ENCODE results near the gene TREX2.

The TREX2 gene

GRCh38 chrX:153454901-153455550 is 9.2 kb upstream of the TREX2 start:
- no peak for DNase-seq

DNA sequence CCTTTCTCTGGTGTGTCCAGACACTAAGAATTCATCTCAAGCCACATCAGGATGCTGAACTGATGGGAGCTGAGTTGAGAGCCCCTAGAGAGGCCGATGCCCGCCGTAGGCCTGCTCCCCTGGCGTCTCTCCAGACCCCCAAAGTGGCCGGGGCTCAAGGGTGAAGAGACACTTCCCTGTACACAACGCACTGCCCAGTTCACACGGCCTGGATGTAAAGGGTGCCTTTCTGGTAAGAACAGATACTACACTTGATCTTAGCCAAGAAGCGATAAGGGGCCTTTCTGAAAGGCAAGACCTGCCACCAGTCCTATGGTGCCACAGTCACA is 5.1 kb upstream of the TREX2 start:
- no peak for DNase-seq

DNA sequence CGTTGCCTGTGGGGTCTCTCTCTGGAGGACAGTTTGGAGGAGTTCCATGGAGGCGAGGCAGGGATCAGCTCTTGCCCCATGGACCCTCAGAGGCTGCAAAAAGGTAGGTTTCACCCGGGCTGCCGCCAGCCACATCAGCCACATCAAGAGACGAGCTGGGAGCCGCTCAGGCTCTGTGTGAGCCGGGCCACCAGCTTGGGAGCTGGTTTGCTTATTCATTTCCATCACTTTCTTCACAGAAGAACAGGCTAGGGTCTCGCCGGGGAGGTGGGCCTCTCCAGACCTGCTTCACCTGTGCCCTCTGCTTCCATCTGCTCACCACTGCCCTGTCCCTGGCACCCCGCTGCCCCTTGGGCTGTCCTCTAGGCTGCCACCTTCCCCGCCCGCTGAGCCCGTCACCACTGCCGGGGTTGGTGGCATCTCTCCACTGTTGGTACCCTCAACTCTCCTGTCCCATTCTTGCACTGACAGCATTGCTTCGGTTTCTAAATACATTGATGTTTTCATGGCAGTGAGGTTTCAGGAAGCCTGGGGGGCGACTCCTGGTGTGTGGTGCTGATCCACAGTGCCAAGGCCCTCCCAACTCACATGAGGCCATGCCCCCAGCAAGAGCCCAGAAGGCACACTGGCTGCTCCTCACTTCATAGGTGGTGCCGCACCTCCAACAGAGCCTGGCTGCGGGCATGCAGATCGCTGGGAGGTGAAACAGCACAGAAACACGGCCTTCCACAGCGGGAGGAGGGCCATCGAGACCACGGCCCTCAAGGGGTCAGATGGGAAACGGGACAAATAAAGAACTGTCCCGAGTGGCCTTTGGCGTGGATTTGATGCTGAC is 4.5 kb upstream of the TREX2 start:
- DNase-seq: no peak

DNA sequence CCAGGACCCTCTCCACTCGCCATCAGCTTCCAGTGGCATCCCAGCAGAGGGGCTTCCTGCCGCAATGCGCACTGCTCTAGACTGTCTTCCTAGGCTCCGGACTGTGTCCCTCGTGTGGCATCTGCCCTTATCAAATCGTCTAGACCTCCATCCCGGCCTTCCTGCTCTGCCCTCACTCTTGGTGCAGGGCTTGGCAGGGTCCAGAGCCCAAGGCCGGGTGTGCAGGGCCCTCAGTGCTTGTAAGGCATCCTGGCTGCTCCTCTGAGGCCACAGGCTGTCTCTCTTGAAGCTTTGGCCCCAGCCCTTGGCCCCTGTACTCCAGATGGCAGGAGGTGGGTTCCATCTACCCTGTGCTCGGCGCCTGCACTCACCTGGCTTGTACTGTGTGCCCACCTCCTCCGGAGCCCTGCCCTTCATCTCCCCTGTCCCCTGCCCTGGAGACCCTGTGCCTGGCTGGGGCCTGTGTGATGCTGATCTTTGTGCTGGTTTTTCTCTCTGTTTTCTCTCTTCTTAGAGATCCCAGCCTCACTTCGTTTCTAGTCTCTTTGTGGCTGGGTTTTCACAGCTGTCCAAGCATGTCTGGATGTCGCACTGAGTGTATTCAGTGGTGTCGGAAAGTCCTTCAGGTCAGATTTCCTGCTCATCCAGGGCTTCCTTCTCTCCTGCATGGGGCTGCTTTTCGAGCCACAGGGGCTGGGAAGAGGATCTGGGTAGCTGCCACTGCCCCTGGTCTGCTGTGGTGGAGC is 3.7 kb upstream of the TREX2 start:
- no peak for DNase-seq

- DNase-seq: no peak
Observed at GRCh38 chrX:153448556-153449367, 2.9 kb upstream of the TREX2 start.

GRCh38 chrX:153447581-153447960 is 1.7 kb upstream of the TREX2 start:
- DNase-seq: no peak

DNA sequence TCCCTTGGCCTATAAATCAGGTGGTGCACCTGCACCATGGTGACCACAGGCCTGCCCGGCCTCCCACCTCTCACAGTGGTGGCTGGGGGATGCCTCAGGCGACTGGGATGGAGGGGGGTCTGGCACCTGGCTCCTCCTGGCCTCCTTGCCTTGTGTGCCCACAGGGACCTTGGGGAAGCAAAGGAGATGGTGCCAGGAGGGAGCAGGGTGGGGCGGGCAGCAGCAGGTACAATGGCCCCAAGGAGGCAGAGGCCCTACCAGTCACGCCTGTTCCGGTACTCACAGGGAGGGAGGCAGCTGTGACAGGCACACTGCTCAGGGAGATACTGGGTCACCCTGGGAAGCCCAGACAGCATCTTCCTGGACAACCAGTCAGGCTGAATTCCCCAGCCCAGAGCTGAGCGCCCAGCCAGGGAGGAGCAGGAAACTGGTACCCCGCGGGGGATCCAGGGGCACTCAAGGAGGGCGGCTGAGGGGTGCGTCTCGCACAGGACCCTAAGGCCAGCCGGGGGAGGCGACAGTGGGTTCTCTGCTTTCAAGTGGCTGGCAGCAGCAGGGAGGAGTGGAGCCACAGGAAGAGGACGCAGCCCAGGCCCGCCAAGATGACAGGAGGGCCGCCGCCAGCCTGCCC is 1.2 kb upstream of the TREX2 start:
- no peak for DNase-seq

DNA sequence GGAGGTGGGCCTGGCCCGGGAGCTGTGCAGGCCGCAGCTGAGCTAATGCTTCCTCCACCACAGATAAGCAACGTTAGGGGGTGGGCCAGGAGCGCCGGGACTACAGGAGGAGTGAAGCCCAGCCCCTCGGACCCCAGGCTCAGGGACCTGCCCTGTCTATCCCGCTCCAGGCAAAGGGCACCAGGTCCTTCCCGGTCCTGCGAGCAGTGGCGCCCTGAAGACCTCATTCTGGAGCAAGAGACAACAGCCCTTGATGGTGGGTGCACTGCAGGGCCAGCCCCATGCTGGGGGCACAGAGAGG is 730 bp upstream of the TREX2 start:
- no peak for DNase-seq

DNA sequence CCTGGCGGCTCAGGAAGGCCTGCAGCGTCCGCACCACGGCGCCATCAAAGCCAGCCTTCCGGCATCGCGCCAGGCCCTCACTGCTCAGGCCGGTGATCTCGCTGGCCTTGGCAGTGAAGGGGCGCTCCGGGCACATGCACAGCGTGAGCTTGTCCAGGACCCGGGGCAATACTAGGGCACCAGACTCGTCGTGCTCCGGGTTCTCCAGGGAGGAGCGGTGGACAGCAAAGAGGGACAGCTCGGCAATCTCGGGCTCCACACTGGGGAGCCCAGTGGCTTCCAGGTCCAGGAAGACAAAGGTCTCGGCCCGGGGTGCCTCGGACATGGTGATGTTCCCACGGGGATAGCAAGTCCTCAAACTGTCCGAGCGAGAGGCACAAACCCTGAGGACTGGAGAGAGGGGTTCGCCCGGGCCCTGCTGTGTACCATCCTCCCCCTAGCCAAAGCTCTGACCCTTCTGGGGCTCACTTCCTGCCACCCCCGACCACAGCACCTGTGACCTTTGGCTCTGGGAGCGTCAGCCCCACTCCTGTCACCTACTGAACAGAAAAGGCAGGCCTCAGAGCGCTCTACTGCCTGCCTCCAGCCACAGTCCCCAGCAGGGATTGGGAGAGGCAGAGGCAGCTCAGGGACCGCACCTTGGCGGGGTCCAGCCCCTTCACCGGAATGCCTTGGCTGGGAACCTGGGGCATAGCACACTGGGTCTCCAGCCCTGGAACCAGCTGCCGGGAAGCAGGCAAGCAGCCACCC is 575 bp downstream of the TREX2 start:
- DNase-seq: no peak

GRCh38 chrX:153444333-153445011 is 1.4 kb downstream of the TREX2 start:
- no peak for DNase-seq

GRCh38 chrX:153443476-153444332 is 2.2 kb downstream of the TREX2 start:
- DNase-seq: no peak

DNA sequence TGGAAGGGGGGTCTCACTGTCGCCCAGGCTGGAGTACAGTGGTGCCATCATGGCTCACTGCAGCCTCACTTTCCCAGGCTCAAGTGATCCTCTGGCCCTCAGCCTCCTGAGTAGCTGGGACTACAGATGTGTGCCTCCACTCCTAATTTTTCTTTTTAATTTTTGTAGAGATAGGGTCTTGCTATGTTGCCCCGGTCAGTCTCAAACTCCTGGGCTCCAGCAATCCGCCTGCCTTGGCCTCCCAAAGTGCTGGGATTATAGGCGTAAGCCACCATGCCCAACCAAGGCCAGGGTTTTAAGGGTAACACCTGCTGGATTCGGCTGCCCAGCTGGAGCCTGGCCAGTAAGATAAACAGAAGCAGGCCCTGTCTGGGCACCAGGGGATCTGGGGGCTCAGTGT is 3.4 kb downstream of the TREX2 start:
- no peak for DNase-seq

GRCh38 chrX:153441981-153442380 is 3.9 kb downstream of the TREX2 start:
- DNase-seq: no peak

- no peak for DNase-seq
Observed at GRCh38 chrX:153441296-153441695, 4.6 kb downstream of the TREX2 start.

DNA sequence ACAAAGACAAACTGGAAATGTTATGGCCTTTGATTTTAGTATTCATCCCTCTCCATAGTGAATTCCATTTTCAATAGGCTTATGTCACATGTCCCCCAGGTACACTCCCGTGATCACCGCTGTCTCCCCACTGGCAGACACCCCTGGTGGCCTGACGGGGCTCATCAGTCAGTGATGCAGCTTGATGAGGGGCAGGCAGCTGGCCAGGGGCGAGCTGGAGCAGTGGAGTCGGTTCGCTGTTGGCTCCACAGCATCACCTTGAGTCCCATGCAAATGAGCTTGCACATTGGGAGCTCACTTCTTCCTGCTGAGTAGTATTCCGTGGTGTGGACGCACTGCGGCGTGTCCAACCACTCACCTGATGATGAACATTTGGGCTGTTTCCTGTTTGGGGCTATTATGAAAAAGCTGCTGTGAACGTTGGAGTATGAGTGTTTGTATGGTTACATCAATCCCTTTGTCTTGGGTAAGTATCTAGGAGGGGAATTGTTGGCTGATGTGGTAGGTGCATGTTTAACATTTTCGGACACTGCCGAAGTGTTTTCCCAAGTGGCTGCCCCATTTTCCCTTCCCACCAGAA is 5.2 kb downstream of the TREX2 start:
- no peak for DNase-seq

DNA sequence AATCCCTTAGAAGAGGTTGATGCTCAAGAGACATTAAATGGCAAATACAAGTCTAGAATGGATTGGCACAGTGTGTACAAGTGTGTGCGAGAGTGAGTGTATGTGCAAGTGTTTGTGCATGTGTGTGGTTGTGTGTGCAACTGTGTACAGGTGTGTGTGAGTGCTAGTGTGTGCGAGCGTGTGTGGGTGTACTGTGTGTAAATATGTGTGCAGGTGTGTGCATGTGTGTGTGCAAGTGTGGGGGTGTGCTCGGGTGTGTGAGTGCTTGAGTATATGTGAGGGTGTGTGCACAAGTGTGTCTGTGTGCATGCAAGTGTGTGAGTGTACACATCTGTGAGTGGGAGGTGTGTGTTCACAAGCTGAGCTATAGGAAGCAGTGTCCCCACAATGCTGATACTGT is 5.9 kb downstream of the TREX2 start:
- no peak for DNase-seq

GRCh38 chrX:153438532-153438931 is 7.3 kb downstream of the TREX2 start:
- DNase-seq: peak; percentile 30

DNA sequence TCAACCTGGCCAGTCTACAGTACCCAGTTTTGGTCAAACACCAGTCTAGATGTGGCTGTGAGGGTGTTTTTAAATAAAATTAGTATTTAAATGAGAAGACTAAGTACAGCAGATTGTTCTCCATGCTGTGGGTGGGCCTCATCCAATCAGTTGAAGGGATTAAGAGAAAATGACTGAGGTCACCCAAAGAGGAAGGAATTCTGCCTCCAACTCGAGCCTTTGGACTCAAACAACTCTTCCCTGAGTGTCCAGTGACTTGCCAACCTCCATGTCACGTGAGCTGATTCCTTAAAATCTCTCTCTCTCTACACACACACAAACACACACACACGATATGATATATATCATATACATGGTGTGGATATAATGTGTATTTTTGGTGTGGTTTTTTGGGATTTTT is 10.0 kb downstream of the TREX2 start:
- DNase-seq: no peak

GRCh38 chrX:153434801-153435200 is 11.1 kb downstream of the TREX2 start:
- DNase-seq: no peak

GRCh38 chrX:153433781-153434285 is 12.0 kb downstream of the TREX2 start:
- no peak for DNase-seq
